ENCODE results near the gene LPAR2. TPM values are rescaled to one million over a fixed set of nuclear protein-coding genes. Genes with fewer than 3 reads are reported as not detected.

LPAR2 gene
- total RNA-seq, 2 donors from 2014 or later, result 60.4 to 81.7 TPM

- DNase-seq, result no peak
- Mint-ChIP-seq H3K27ac (no peak overlapping the region), H3K27me3 (ENCODE audit: insufficient read depth) (no peaks in the 10 kb centered on the region), H3K4me3 (no peak overlapping the region), H3K36me3 (ENCODE audit: low read depth) (no peaks in the 10 kb centered on the region), H3K9me3 (no peaks in the 10 kb centered on the region), H3K4me1 (peaks cover 12% of the 10 kb centered on the region)
- Histone ChIP-seq H3K27me3 (ENCODE audit: control insufficient read depth, insufficient read depth, low read length, poor library complexity, severe bottlenecking) (no peaks in the 10 kb centered on the region), H3K4me3 (ENCODE audit: low read length) (no peak overlapping the region), H3K9me3 (ENCODE audit: control insufficient read depth, low read length) (no peaks in the 10 kb centered on the region), H3K9ac (ENCODE audit: extremely low read depth, low read length, poor library complexity, severe bottlenecking) (no peak overlapping the region), H3K27ac (ENCODE audit: low read depth, low read length) (no peak overlapping the region), H3K4me1 (ENCODE audit: control insufficient read depth, insufficient read depth, low read length) (peaks cover 8% of the 10 kb centered on the region), H3K36me3 (ENCODE audit: control insufficient read depth, insufficient read depth, low read length) (peaks cover 5% of the 10 kb centered on the region)
- 92 to 96% methylated on average over 6 to 8 of the region's 8 CpGs for WGBS, 2 experiments (ENCODE audit: insufficient coverage in 1 of 2, insufficient read length in 1 of 2)
- TF ChIP-seq, protein P1, sequence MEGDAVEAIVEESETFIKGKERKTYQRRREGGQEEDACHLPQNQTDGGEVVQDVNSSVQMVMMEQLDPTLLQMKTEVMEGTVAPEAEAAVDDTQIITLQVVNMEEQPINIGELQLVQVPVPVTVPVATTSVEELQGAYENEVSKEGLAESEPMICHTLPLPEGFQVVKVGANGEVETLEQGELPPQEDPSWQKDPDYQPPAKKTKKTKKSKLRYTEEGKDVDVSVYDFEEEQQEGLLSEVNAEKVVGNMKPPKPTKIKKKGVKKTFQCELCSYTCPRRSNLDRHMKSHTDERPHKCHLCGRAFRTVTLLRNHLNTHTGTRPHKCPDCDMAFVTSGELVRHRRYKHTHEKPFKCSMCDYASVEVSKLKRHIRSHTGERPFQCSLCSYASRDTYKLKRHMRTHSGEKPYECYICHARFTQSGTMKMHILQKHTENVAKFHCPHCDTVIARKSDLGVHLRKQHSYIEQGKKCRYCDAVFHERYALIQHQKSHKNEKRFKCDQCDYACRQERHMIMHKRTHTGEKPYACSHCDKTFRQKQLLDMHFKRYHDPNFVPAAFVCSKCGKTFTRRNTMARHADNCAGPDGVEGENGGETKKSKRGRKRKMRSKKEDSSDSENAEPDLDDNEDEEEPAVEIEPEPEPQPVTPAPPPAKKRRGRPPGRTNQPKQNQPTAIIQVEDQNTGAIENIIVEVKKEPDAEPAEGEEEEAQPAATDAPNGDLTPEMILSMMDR (conservative IDR thresholded peaks at IDR 0.05), result no peak
Observed at GRCh38 chr19:19595171-19595701, 32.8 kb downstream of the LPAR2 start.

GRCh38 chr19:19594381-19594780 lies 33.6 kb downstream of the LPAR2 start:
- H3K9ac ChIP-seq (ENCODE audit: extremely low read depth, low read length, poor library complexity, severe bottlenecking), result no peak overlapping the region
- WGBS, 2 experiments (ENCODE audit: insufficient coverage in 1 of 2, insufficient read length in 1 of 2), result 86 to 96% methylated on average over 3 to 4 of the region's 4 CpGs
- peaks cover 5% of the 10 kb centered on the region for H3K36me3 ChIP-seq (ENCODE audit: control insufficient read depth, insufficient read depth, low read length)
- Mint-ChIP-seq H3K27me3 (ENCODE audit: insufficient read depth) (no peaks in the 10 kb centered on the region), H3K4me3 (no peak overlapping the region), H3K27ac (no peak overlapping the region), H3K4me1 (peaks cover 12% of the 10 kb centered on the region), H3K36me3 (ENCODE audit: low read depth) (no peaks in the 10 kb centered on the region), H3K9me3 (no peaks in the 10 kb centered on the region)
- H3K27ac ChIP-seq (ENCODE audit: low read depth, low read length), result no peak overlapping the region
- no peak for DNase-seq
- H3K27me3 ChIP-seq (ENCODE audit: control insufficient read depth, insufficient read depth, low read length, poor library complexity, severe bottlenecking), result no peaks in the 10 kb centered on the region
- H3K9me3 ChIP-seq (ENCODE audit: control insufficient read depth, low read length), result no peaks in the 10 kb centered on the region
- H3K4me3 ChIP-seq (ENCODE audit: low read length), result no peak overlapping the region
- peaks cover 8% of the 10 kb centered on the region for H3K4me1 ChIP-seq (ENCODE audit: control insufficient read depth, insufficient read depth, low read length)
- TF ChIP-seq, protein P1 (conservative IDR thresholded peaks at IDR 0.05), result no peak

GRCh38 chr19:19592690-19593089 lies 35.3 kb downstream of the LPAR2 start:
- no peaks in the 10 kb centered on the region for H3K9me3 Mint-ChIP-seq
- no peak for DNase-seq
- H3K27me3 Mint-ChIP-seq (ENCODE audit: insufficient read depth), result no peaks in the 10 kb centered on the region
- H3K27ac Mint-ChIP-seq, result no peak overlapping the region
- H3K27ac ChIP-seq (ENCODE audit: low read depth, low read length), result no peak overlapping the region
- H3K36me3 ChIP-seq (ENCODE audit: control insufficient read depth, insufficient read depth, low read length), result peaks cover 3% of the 10 kb centered on the region
- no peaks in the 10 kb centered on the region for H3K9me3 ChIP-seq (ENCODE audit: control insufficient read depth, low read length)
- H3K4me1 ChIP-seq (ENCODE audit: control insufficient read depth, insufficient read depth, low read length), result peaks cover 8% of the 10 kb centered on the region
- H3K4me1 Mint-ChIP-seq, result peaks cover 12% of the 10 kb centered on the region
- H3K27me3 ChIP-seq (ENCODE audit: control insufficient read depth, insufficient read depth, low read length, poor library complexity, severe bottlenecking), result no peaks in the 10 kb centered on the region
- no peak overlapping the region for H3K9ac ChIP-seq (ENCODE audit: extremely low read depth, low read length, poor library complexity, severe bottlenecking)
- H3K4me3 Mint-ChIP-seq, result no peak overlapping the region
- 94 to 96% methylated on average over 10 of the region's 10 CpGs for WGBS, 2 experiments (ENCODE audit: insufficient coverage in 1 of 2, insufficient read length in 1 of 2)
- TF ChIP-seq, protein P1 (conservative IDR thresholded peaks at IDR 0.05), result no peak
- no peaks in the 10 kb centered on the region for H3K36me3 Mint-ChIP-seq (ENCODE audit: low read depth)
- no peak overlapping the region for H3K4me3 ChIP-seq (ENCODE audit: low read length)
